GM18498 (cell line): ENCODE data around the gene CES1.
"Not testable (repeated sequence)": the region's sequence is repeated elsewhere in the genome, so short reads cannot be mapped to it uniquely, and the experiment has no call there.

Experiments used
- ATAC-seq: cut with Tn5 transposase; IDR thresholded peaks from one replicate; pipeline ENCODE4 v1.9.1; 2021; ENCODE audit warnings: mild to moderate bottlenecking, moderate library complexity; ENCODE audit not compliant: unreplicated experiment

CES1 gene

DNA sequence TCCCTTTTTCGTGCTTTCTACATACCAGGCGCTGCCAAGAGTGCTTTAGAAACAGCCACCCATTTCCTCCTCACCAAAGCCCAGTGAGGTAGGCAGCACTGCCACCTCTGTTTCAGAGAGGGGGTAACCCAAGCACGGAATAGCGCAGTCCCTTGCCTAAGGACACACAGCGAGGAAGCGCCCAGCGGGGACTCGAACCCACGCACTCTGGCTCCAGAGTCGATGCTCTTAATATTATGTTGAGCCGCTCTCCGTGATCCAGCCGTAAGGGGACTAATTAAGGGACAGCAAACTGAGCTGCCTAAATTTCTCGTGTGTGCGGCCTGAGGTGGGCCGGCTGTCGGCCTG lies 497 bp downstream of the CES1 start:
- no peak for ATAC-seq

DNA sequence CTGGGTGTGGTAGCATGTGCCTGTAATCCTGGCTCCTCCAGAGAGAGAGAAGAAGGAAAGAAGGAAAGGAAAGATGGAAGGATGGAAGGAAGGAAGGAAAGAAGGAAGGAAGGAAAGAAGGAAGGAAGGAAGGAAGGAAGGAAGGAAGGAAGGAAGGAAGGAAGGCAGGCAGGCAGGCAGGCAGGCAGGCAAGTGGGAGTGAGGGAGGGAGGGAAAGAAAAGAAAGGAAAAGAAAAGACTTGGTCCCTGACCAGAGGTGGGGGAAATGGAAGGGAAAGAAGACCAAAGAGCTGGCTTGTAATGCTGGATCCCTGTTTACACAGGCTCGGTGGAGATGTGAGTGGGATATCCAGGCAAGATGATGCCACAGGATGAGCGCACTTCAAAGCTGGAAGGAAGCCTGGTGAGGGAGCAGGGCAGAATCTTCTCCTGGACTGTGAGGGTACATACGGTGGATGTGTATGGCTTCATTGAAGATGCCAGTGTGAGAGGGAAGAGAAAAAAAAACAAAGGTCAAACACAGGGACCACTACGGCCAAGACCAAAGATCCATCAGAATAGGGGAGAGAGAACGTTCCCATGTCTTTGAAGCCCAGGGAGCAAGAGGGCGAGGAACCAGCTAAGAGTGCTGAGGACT lies 2.1 kb downstream of the CES1 start:
- no peak for ATAC-seq

DNA sequence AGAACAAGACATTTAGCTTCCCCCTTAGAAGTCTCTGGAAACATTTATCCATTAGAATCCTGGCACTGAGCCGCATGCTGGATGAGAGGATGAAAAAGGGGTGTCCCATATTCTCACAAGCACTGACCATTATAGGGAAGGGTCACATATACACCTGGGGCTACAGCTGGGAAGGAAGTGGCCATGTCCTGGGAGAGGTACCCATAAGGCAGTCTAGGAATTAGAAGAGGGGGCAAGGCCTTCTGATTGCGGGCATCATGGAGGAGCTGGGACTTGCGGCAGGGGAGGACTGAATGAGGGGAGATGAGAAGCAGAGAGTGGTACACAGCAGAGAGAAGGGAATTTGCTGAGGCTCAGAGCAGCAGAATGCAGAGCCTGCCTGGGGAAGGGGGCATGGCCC lies 3.7 kb downstream of the CES1 start:
- not testable (repeated sequence) for ATAC-seq

DNA sequence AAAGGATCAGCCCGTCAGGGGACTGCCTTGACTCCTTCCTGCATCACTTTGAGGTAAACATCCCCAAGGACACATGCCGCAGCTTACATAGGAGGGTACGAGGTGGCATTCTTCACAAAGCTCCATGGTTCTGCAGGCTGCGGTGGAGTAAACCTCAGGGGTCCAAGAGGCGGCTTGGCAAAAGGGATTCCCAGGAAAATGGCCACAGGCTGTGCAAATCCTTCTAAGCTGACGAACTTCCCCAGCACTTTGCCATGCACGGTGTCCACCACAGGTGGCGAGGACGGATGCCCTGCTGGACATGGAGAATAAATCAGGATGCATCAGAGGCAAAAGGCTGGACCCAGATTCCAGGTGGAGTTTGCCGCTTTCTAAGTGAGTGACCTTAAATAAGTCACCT lies 4.2 kb downstream of the CES1 start:
- ATAC-seq: no peak

DNA sequence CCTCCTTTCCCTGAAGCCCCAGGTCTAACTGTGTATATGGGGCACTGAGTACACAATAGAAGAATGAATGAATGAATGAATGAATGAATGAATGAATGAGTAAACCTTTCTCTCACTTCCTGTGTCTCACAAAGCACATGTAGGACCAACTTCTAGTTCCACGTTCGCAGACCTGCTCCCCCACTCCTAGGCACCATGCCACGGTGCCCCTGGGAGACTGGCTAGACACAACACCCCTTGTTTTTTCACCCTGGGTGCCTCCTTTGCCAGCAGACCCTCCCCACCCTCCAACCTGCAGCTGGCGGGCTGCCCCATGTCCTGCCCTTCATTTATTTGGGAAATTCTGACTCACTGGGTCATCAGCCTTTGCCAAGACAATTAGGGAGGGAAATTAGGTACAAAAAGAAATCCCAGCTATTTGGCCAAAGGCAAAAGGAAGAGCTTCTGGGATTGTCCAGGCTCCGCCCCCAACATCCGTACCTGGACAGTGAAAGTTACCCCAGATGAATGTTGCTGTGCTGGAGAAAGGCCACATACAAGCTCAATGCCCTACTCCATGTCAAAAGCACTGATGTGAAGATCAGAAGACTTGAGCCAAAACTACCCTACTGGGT lies 7.7 kb downstream of the CES1 start:
- ATAC-seq: no peak

DNA sequence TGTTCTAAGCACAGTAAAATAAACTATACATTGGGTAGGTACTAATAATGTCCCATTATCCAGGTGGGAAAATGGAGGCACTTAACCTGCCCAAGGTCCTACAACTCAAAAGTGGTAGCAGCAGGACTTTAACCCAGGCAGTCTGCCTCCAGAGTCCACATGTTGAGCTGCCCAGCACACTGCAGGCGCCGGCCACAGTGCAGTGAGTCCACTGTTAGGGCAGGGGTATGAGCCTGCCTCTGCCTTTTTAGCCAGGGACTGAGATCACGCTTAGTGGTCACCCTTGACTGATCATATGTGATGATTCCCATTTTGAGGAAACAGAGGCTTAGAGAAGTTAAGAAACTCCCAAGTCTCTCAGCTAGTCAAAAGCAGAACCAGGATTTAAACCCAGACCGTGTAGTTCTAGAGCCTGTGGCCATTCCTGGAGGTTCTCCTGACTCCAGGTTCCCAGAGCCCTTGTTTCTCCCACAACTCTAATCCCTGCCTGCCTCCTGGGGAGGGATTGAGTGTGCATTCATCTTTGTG lies 8.4 kb downstream of the CES1 start:
- no peak for ATAC-seq

DNA sequence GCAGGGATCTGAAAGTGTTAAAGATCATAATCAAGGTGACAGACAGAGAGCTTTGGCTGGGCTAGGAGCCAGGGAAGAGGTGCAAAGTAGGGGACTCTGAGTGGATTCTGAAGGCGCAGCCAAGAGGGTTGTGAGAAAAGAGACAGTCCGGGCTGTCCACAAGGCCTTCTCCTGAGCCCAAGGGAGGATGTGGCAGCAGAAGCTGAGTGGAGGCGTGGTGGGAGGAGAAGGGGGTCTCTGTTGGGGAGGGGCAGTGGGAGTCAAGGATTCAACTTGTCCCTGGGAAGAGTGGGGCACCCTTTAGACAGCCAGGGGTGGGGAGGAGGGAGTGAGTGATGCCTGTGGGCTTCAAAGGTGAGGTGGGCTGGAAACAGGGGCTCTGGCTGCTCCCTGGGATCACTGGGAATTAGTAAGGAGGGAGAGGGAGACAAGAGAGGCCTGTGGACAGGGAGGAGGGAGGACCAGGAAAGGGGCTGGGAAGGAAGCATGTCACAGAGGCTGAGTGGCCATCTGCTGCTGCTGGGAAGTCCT lies 10.6 kb downstream of the CES1 start:
- ATAC-seq: no peak

DNA sequence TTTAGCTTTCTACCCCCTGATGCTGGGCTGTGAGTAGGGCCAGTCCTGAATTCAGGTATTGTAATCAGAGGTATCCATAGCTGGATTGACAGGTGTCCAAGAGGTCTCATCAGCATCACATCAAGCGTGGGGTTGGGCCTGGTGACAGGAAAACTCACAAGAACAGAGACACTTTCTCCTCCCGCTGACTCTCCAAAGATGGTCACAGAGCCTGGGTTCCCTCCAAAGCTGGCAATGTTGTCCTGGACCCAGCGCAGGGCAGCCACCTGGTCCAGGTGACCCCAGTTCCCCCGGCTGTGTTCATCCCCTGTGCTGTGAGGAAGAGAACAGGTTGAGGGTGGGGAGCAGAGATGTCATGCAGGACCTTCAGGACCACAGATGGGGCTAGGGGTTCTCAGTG lies 11.7 kb downstream of the CES1 start:
- ATAC-seq: no peak

DNA sequence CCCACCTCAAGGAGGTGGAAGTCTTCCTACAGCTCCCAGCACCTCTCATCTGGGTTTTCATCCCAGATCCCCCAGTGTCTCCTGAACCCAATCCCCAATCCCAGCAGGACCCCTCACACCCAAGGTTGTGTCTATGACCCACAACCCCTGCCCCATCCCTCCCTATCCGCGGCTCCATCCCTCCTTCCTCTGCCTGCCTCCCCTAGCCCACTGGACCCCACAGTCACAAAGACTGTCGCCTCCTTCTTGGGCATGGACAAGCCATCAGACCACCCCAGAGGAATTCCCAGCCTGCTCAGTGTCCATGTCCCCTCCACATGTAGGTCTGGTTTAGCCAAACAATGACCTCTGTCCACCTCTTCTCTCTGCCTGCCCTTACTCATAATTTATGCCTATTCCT lies 12.3 kb downstream of the CES1 start:
- no peak for ATAC-seq

DNA sequence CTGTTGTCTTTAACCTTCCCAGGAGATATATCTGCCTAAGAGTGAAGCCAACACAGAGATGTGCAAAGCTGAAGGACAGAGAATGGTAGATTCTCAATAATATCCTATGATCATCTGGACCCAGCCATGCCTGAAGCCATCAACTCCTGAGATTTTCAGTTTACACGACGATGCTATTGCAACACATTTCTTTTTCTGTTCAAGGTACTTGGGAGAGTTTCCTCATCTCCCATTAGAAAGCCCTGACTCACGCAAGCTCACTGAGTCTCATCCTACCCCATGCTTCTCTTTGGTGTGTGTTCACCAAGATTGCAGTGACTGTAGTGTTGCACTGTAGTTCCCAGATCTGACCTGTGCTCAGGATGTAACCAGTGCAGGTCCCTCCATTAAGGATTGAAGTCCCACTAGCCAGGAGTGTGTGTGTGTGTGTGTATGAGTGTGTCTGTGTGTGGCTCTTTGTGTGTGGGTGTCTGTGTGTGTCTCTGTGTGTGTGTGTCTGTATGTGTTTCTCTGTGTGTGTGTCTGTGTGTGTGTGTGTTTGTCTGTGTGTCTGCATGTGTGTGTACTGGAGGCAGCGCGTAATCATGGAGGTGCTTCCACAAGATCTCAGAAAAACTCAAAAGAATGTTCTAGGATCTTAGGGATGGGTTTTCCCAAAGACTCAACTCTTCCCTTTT lies 15.5 kb downstream of the CES1 start:
- ATAC-seq: no peak

DNA sequence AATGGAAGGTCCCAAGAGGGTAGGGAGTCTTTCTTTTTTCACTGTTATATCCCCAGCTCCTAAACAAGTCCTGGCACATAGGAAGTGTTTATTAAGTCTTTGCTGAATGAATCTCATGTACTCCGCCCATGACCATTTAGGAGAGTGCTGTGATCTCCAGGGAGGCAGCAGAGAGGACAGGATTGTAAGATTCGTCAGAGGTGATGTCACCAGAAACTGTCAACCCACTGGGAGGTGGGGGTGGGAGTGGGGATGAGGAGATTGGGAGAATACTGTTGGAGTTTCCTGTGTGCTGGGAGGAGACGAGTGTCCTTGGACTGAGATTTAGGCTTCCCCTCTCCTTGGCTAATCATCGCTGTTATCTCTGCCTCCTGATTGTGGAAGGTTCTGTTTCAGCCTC lies 16.7 kb downstream of the CES1 start:
- not testable (repeated sequence) for ATAC-seq

DNA sequence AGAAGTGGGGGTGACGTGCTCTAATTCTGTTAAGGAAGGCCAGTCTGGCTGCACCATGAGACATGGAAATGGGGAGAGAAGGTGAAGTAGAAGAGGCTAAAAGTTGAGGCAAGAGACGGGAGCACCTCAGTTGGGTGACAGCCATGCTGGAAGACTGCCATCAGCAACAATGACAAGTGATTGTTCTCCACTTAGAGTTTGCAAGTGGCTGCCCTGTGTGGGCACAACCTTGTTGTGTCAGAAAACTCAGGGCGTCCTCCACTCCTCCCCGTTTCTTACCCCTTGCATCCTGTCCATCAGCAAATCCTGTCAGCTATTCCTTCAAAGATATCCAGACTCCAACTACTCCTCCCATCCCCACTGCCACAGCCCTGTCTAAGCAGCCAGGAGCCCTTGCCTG lies 17.6 kb downstream of the CES1 start:
- ATAC-seq: no peak

DNA sequence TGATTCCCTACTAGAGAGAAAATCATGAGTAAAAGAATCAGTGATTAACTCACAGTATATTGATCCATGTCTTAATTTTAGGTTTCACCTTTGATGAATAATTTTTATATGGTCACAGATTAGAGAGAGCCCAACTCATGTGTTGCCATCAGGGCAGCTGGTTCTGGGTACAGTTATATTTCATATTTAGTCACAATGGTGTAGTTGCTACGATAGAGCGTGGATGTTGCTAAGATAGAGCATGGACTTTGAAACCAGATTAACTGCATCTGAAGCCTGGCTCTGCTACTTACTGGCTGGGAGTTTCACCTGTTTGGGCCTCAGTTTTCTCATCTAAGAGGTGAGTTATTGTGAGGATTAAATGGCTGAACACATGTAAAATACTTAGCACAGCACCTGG lies 18.7 kb downstream of the CES1 start:
- not testable (repeated sequence) for ATAC-seq

DNA sequence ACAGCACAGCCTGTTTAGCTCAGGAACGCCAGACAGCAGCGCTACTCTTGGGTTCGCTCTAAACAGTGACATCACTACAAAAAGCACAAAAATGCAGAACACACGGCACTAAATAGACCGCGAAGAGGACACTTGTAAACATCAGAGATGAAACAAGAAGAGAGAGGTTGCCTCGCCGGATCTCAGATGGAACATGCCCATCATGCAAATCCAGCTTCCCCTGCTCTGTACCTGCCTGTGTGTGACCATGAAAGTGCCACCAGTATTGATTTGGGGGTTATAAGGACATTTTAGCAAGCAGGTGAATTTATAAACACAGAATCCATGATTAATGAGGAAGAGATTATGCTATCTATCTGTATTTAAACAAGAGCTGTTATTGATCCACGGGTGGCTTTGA lies 19.2 kb downstream of the CES1 start:
- not testable (repeated sequence) for ATAC-seq

DNA sequence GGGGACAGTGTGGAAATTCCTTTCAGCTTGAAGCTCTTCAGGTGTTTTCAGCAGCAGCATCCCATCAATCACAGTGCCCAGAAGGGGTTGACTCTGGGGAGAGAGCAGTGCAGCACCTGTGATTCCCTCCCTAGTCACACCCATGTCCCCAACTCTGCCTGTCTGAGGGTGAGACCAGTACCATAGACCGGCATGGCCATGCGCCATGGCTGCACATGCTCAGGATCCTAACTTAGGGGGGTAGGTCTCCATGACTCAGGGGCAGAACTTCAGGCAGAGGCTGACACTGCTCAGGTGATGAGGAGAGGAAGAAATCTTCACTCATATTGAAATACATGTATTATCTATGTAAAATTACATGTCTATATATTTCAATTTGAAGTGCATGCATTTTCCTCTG lies 19.9 kb downstream of the CES1 start:
- ATAC-seq: no peak

DNA sequence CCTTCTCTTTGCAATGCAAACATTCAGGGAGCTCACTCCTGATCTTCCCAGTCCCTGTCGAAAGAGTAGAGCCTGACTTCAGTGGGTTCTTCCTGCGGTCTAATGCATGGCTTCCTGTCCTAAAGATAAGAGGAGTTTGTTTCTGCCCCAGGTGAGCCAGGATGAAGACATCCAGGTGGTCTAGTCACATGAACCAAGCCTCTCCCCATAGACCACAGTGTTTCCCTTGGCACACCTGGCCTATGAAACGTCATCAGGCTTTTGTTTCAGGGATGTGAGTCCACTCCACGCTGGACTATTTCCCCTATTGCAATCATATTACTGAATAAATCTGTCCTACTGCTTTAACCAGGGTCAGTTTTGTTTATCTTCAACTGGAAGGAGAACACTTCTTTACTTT lies 21.1 kb downstream of the CES1 start:
- no peak for ATAC-seq

DNA sequence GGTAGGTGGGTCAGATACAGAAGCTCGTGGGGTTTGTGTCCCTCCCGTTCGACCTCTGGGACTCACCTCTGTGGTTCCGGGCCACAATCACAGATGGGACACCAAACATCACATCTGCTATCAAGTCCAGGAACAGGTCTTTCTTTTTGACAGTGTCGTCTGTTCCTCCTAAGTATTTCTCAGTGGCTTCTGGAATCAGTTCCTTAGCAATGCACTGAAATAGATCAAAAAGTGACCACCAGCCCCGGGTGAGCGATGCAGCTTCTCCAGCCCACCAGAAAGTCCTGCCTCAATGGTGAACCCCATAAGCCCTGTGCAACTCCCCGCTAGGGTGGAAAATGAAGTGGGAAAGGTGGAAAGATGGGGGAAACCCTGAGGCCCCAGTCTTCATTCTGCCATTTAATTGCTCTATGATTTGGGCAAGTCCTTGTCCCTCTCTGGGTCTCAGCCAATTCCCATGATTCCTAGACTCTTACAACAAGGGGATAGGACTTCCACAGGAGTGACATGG lies 22.4 kb downstream of the CES1 start:
- ATAC-seq: no peak

DNA sequence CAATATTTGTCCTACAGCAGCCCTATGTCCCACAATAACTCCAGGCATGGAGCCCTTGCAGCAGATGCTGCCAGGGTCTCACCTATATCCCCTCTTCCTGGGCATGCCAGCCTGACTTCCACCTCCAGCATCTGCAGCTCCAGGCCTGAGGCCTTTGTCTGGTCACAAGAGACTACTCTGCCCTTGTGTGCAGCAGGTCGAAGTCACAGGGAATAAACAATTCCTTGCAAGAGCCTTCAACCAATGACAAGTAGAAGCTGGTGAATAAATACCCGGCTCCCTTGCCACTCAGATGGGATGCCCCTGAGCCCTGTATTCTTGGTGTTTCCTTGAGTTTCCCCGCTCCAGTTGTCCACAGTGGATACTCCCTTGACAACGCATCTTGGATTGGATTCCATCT lies 23.0 kb downstream of the CES1 start:
- no peak for ATAC-seq

DNA sequence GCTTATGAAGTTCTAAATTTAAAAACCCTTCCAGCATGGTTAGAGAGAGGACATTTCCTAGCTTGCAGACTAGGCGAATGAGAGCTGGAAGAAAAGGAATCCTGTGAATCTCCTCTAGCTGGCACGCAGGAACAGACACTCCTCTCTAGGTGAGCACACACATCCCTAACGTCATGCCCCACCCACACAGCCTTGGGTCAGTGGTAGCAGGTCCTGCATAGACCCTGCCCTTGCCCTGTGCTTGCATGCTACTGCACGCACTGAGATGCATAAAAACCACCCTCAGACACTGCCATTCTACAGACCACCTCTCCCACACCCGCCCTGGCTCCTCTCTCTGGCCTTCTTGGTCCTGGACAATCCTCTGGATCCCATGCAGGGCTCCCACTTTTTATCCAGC lies 23.5 kb downstream of the CES1 start:
- ATAC-seq: no peak

DNA sequence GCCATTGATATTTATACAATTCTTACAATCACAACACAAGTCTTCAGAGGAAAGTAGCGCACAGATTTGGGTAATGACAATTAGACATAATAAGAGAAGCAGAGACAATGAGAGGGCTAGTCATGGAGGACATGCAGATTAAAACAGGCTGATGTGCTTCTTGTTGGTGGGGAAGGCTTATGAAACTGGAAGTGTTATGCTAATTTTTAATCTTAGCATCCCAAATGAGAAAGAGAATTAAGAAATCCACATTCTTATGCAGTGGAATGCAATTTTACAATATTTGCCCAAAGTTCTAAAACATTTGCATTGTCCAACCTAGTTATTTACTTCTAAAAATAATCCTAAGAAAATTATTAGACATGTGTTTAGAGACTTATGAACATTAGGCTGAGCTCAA lies 24.6 kb downstream of the CES1 start:
- not testable (repeated sequence) for ATAC-seq

DNA sequence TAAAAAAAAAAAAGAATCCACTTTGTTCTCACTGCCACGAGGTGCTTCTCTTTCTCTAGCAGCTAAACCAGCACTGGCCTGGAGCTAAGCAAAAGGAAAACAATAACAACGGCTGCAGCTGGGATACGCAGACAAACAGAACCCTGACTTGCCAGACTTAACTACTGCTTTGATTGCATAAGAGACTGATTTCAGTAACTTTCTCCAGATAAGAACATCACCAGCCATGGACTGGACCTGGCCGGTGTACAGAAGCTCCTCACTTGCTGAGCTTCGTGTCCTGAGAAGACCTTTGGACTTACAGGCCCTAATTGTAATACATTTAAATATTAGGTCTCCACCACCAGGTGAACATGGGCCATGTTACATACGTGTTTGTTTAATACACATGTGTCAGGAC lies 27.8 kb downstream of the CES1 start:
- ATAC-seq: not testable (repeated sequence)

DNA sequence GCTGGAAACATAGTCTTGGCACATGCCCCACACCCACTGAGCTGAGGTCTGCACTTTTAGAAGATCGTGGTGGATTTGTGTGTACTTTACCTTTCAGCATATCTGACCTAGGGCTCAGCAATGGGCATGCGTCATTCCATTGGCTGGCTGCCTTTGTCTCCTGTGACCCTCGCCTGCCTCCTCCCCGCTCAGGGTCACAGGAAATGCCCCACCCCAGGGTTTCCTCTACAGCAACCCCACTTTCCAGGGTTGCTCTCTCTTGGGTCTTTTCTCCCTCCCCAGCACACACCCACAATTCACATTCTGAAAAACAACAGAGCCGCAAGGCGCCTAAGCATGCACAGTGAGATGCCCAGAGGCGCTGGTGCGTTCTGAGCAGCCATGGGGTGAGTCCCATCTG lies 29.2 kb downstream of the CES1 start:
- ATAC-seq: not testable (repeated sequence)
